GM18519 (cell line): Measurements from ENCODE around the gene PTMA.
"Not testable (repeated sequence)": the region's sequence is repeated elsewhere in the genome, so short reads cannot be mapped to it uniquely, and the experiment has no call there.

Experiments used
- ATAC-seq: cut with Tn5 transposase; IDR thresholded peaks from one replicate; pipeline ENCODE4 v1.9.1; 2021; ENCODE audit warnings: mild to moderate bottlenecking, moderate library complexity; ENCODE audit not compliant: unreplicated experiment, low FRiP score

PTMA gene

GRCh38 chr2:231749016-231749415, 40.7 kb downstream of the PTMA start:
- ATAC-seq: not testable (repeated sequence)

DNA sequence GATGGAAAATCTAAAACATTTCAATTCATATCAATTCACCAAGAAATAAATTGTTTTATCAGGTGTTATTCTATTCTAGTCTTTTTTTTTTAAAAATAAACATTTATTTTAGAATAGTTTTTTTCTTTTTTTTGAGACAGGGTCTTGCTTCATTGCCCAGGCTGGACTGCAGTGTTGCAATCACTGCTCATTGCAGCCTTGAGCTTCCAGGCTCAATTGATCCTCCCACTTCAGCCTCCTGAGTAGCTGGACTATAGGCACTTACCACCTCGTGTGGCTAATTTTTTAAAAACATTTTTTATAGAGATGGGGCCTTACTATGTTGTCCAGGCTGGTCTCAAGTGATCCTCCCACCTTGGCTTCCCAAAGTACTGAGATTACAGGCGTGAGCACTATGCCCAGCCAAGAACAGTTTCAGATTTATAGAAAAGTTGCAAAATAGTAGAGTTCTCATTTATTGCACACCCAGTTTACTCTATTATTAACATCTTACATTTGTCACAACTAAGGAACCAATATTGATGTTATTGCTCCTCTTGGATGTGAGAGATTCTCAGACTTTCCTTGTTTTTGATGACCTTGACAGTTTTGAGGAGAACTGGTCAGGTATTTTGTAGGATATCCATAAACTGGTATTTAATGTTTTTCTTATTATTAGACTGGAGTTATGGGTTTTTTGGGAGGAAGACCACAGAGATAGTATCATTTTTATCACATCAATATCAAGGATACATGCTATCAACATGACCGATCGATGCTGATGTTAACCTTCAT, 42.9 kb downstream of the PTMA start:
- no peak for ATAC-seq

- ATAC-seq: no peak
Observed at GRCh38 chr2:231752061-231752460, 43.7 kb downstream of the PTMA start.

DNA sequence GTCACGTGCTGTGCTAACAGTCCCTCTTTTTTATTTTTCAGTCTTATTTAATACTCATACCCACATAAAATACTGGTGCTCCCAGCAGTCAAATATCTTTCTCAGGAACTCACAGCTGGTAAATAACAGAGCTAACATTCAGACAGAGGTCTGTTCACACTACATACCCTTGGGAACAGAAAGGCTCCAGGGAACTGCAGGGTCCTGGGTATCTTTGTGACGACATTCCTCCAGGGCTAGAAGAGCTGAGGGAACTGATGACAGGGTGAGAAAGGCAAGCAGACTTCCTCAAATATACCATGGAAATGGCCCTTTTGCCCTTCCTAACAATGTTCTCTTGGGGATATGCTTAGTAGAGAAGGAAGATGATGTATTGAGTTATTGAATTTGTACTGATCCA, 53.4 kb downstream of the PTMA start:
- no peak for ATAC-seq
